ENCODE results near the gene TRPV4.

DNA sequence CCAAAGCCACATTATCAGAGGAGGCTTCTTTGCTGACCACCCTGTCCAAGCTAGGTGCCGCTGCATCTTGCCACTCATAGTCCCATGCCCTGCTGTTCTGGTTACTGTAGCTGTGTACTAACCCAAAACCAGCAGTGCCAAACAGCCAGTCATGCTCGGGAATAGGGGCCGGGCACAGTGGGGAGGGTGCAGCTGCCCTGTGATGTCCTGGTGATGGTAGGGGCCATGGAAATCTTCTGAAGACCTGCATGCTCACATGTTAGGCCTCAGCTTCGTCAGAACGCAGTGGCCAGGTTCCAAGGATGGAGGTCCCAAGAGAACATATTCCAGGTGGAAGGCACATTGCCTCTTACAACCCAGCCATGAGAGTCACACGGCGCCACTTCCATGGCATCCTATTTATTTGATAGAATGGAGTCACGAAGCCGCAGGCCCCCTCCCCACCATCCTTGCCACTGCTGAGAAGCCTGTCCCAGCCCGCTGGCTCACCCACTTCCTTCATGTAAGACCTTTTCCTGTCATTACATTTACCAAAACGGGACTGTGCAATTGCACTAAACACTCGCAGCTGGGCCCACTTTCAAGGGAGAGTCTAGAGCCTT is 71.0 kb downstream of the TRPV4 start:
- TF ChIP-seq NBN (IDR thresholded peaks at IDR 0.05) (no peak), TAF1 (IDR thresholded peaks at IDR 0.05; ENCODE audit: borderline replicate concordance, low read depth, low read length) (no peak), EP300 (IDR thresholded peaks at IDR 0.05; ENCODE audit: borderline replicate concordance in 1 of 2, control insufficient read depth in 1 of 2, low read depth in 2 of 2, low read length in 2 of 2) (no peak)
- TF ChIP-seq, protein P1, sequence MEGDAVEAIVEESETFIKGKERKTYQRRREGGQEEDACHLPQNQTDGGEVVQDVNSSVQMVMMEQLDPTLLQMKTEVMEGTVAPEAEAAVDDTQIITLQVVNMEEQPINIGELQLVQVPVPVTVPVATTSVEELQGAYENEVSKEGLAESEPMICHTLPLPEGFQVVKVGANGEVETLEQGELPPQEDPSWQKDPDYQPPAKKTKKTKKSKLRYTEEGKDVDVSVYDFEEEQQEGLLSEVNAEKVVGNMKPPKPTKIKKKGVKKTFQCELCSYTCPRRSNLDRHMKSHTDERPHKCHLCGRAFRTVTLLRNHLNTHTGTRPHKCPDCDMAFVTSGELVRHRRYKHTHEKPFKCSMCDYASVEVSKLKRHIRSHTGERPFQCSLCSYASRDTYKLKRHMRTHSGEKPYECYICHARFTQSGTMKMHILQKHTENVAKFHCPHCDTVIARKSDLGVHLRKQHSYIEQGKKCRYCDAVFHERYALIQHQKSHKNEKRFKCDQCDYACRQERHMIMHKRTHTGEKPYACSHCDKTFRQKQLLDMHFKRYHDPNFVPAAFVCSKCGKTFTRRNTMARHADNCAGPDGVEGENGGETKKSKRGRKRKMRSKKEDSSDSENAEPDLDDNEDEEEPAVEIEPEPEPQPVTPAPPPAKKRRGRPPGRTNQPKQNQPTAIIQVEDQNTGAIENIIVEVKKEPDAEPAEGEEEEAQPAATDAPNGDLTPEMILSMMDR (IDR thresholded peaks at IDR 0.05 in 2 of 3, conservative IDR thresholded peaks at IDR 0.05 in 1 of 3; ENCODE audit: control insufficient read depth in 2 of 3, extremely low read depth in 1 of 3, insufficient read depth in 1 of 3, low read depth in 3 of 3, low read length in 3 of 3) = no peak

All from GM12878 (cell line).